Mammary epithelial cell (primary cell): ENCODE data around the gene PFKFB4.

Source experiments
- CTCF ChIP-seq, 2 donors: IDR thresholded peaks in 1 of 2; conservative IDR thresholded peaks in 1 of 2; 2 replicates each; pipeline ENCODE4 v1.5.1; 2011 to 2012; ENCODE audit warnings: inconsistent platforms in 2 of 2, low read length in 2 of 2, mild to moderate bottlenecking in 2 of 2, control low read depth in 1 of 2, low read depth in 1 of 2; ENCODE audit not compliant: insufficient read depth in 1 of 2; ENCODE audit errors: extremely low read depth in 1 of 2
- EZH2 ChIP-seq: IDR thresholded peaks from 2 replicates; pipeline ENCODE4 v1.6.1; 2012; ENCODE audit warnings: low read length, inconsistent platforms, borderline replicate concordance

DNA sequence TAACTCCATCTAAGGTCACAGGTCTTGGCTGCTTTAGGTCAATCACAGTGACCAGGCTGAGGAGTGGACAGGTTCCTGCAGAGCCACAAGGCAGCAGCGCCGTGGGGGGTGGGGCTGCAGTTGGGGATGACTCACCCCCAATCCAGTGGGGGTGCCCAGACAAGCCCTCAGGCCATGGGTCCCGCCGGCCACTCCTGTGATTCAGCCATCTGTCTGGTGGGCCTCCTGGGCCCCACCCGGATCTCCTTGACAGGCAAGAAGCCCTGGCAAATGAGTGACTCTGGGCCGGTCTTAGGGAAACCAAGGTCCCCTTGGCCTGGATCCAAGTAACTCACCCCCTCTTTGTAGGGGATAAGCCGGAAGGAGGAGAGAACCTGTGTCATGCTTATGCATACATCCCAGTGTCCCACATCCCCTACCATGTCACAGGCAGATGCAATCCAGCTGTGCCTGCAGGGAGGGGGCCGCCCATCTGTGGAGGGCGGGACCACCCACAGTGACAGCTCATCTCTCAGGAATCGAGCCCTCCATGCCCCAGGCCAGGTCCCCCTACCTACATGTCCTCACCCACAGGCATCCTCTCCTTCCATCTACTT lies 39.0 kb upstream of the PFKFB4 start:
- TF ChIP-seq CTCF (conservative IDR thresholded peaks at IDR 0.05 in 1 of 2, IDR thresholded peaks at IDR 0.05 in 1 of 2; ENCODE audit: extremely low read depth in 1 of 2, insufficient read depth in 1 of 2, low read depth in 1 of 2, low read length in 2 of 2) (no peak), EZH2 (no peak)
